ENCODE measurements around the gene FOXP3. TPM values are rescaled to one million over a fixed set of nuclear protein-coding genes. Genes with fewer than 3 reads are reported as not detected.
A peak's percentile ranks its signal among the peaks of the same experiment; 100 is the strongest.

The FOXP3 gene
- total and polyA plus RNA-seq, 2 of the 8 experiments (the other 6 are each of a cell fraction or from before 2014, with no cell fraction given), result 0.37 to 0.54 TPM

- H3K9ac ChIP-seq (replicated peaks in 1 of 4; ENCODE audit: extremely low read depth in 1 of 4, low read depth in 3 of 4, low read length in 3 of 4), result no peak overlapping the region
- no peak overlapping the region for H3K56ac ChIP-seq (replicated peaks; ENCODE audit: insufficient read length, low read depth, low read length)
- no peak overlapping the region for H2BK120ac ChIP-seq (replicated peaks; ENCODE audit: low read depth, low read length)
- no peak overlapping the region for H3K23ac ChIP-seq (ENCODE audit: insufficient read length)
- H3K9me3 ChIP-seq (ENCODE audit: insufficient read depth in 2 of 2, low read depth in 1 of 2, low read length in 1 of 2), result no peaks in the 10 kb centered on the region
- H3K79me1 ChIP-seq (ENCODE audit: low read depth, low read length), result no peaks in the 10 kb centered on the region
- no peak overlapping the region for H2BK12ac ChIP-seq (ENCODE audit: low read depth, low read length)
- H3K27ac ChIP-seq (ENCODE audit: low read depth, low read length), result peak overlapping the region; percentile 52; the same call in 1 of the 2 replicates
- H3K27me3 ChIP-seq (replicated peaks in 1 of 4; ENCODE audit: control insufficient read depth in 3 of 4, extremely low read depth in 1 of 4, insufficient read depth in 3 of 4, low read length in 3 of 4), result no peaks in the 10 kb centered on the region
- H2BK20ac ChIP-seq (ENCODE audit: low read length), result no peak overlapping the region
- H2BK15ac ChIP-seq (ENCODE audit: low read length), result no peak overlapping the region
- no peak overlapping the region for H4K8ac ChIP-seq (ENCODE audit: extremely low read depth, insufficient read depth, low read length)
- DNase-seq (ENCODE audit: low read depth in 1 of 2, low spot score in 2 of 2) (no peak), FAIRE-seq (no peak)
- no peaks in the 10 kb centered on the region for H4K20me1 ChIP-seq (replicated peaks in 1 of 2; ENCODE audit: control insufficient read depth in 1 of 2, insufficient read depth in 2 of 2, low read length in 2 of 2)
- H3K79me2 ChIP-seq (ENCODE audit: control insufficient read depth in 1 of 2, insufficient read depth in 2 of 2, low read length in 2 of 2), result no peaks in the 10 kb centered on the region
- WGBS, 2 experiments (ENCODE audit: extremely low coverage in 1 of 2, insufficient coverage in 1 of 2, insufficient read length in 1 of 2, insufficient replicate concordance in 2 of 2, low coverage in 1 of 2, low lambda C conversion rate in 2 of 2, missing lambda C conversion rate in 1 of 2), result 23% methylated on average over 13 of the region's 18 CpGs; no CpG with 5 or more reads in 1 of the 2 experiments
- H3K4me2 ChIP-seq (ENCODE audit: insufficient read depth in 1 of 2, low read depth in 2 of 2, low read length in 2 of 2), result peak overlapping the region; percentile 51 to 80
- H2AFZ ChIP-seq (ENCODE audit: low read length), result no peak overlapping the region
- no peak for TF ChIP-seq SP1 (IDR thresholded peaks at IDR 0.05; ENCODE audit: low read depth, low read length)
- TF ChIP-seq CHD2 (IDR thresholded peaks at IDR 0.05; ENCODE audit: low read length), result no peak
- no peak for TF ChIP-seq TEAD4 (IDR thresholded peaks at IDR 0.05; ENCODE audit: low read depth, low read length)
- no peak for TF ChIP-seq TAF7 (optimal IDR thresholded peaks at IDR 0.05; ENCODE audit: borderline replicate concordance, low read depth, low read length)
- TF ChIP-seq CBX8 (IDR thresholded peaks at IDR 0.05; ENCODE audit: borderline replicate concordance, low read depth, low read length), result no peak
- no peak for TF ChIP-seq RBBP5 (IDR thresholded peaks at IDR 0.05; ENCODE audit: borderline replicate concordance, low read depth, low read length)
- TF ChIP-seq MAX (IDR thresholded peaks at IDR 0.05), result no peak
- TF ChIP-seq POU5F1 (IDR thresholded peaks at IDR 0.05; ENCODE audit: low read depth, low read length), result no peak
- H3K4ac ChIP-seq (replicated peaks; ENCODE audit: insufficient read length, low read depth, low read length), result no peak overlapping the region
- H3K18ac ChIP-seq (ENCODE audit: extremely low read depth, low read length), result no peak overlapping the region; the same call in 1 of the 2 replicates
- POLR2A ChIA-PET (ENCODE audit: partially characterized antibody), result interaction anchor here (2.0 kb wide), 1 partner anchor 41 kb away, joined by 5 read pairs; no protein-coding TSS in a partner anchor
- H3K14ac ChIP-seq (ENCODE audit: insufficient read length), result no peak overlapping the region
- no peak overlapping the region for H4K5ac ChIP-seq (ENCODE audit: insufficient read length, low read depth, low read length)
- H3K4me1 ChIP-seq (replicated peaks in 1 of 4; ENCODE audit: control insufficient read depth in 3 of 4, insufficient read depth in 4 of 4, low read length in 3 of 4), result peaks cover 4 to 22% (median 13%) of the 10 kb centered on the region in 4 experiments
- no peak overlapping the region for H2BK5ac ChIP-seq (ENCODE audit: low read depth, low read length)
- H3K23me2 ChIP-seq (ENCODE audit: low read depth, low read length), result no peaks in the 10 kb centered on the region; the same call in 1 of the 2 replicates
- H2AK5ac ChIP-seq (ENCODE audit: low read depth, low read length), result no peak overlapping the region
- peak overlapping the region in 2 of 4 experiments; percentile 3 to 52; a peak in 2 of 8 replicates for H3K4me3 ChIP-seq (ENCODE audit: extremely low read depth in 1 of 4, insufficient read depth in 2 of 4, low read depth in 3 of 4, low read length in 4 of 4)
- H4K91ac ChIP-seq (replicated peaks; ENCODE audit: insufficient read length, low read length), result no peak overlapping the region
- CTCF ChIA-PET (ENCODE audit: partially characterized antibody), result interaction anchor here (1.4 kb wide), 1 partner anchor 19 kb away, joined by 5 read pairs; no protein-coding TSS in a partner anchor
- H3K36me3 ChIP-seq (ENCODE audit: control insufficient read depth in 2 of 4, insufficient read depth in 4 of 4, low read length in 3 of 4), result no peaks in the 10 kb centered on the region
Measured at GRCh38 chrX:49310371-49310770, 45.9 kb upstream of the FOXP3 start.

All from H1 (cell line).